HEK293 (cell line): Measurements from ENCODE around the gene SERPINE3.

ENCODE experiments used
- CTCF ChIA-PET: fragments of 350-600 bp; formaldehyde crosslinking; extraction: SDS; loops from one replicate; lab custom pipeline; 2021; ENCODE audit warnings: antibody characterized with exemption; lab: Yijun Ruan, JAX
- POLR2A ChIA-PET: fragments of 300-600 bp; formaldehyde crosslinking; extraction: SDS; loops from one replicate; lab custom pipeline; 2020; ENCODE audit warnings: antibody characterized with exemption, inconsistent platforms; lab: Yijun Ruan, JAX
- H3K27ac ChIP-seq: fragments of 200-500 bp; sonication (Bioruptor generic); 2 replicates; pipeline ENCODE4 v1.5.1; 2014; ENCODE audit warnings: low read depth, low read length, control low read depth, inconsistent platforms; ENCODE audit errors: extremely low read depth
- H3K36me3 ChIP-seq, 2 experiments: fragments of 200-500 bp in 1 of 2; sonication (Bioruptor generic) in 1 of 2; 1 replicate in 1 of 2; 2 replicates in 1 of 2; pipeline ENCODE4 v1.5.1; 2014 to 2017; ENCODE audit warnings: inconsistent platforms in 2 of 2, low read length in 2 of 2; ENCODE audit not compliant: control insufficient read depth in 2 of 2, insufficient read depth in 1 of 2
- H3K4me1 ChIP-seq: fragments of 200-500 bp; sonication (Bioruptor generic); 2 replicates; pipeline ENCODE4 v1.5.1; 2014; ENCODE audit warnings: mild to moderate bottlenecking, low read length, inconsistent platforms; ENCODE audit not compliant: control insufficient read depth, insufficient read depth
- H3K4me3 ChIP-seq: 2 replicates; pipeline ENCODE4 v1.5.1; 2011; ENCODE audit warnings: low read depth, mild to moderate bottlenecking, control low read depth, low read length, moderate library complexity
- H3K9me3 ChIP-seq: fragments of 200-500 bp; sonication (Bioruptor generic); 2 replicates; pipeline ENCODE4 v1.5.1; 2014; ENCODE audit warnings: low read depth, low read length, inconsistent platforms; ENCODE audit not compliant: control insufficient read depth, insufficient read depth
- ATF2 ChIP-seq: fragments of 450-650 bp; formaldehyde crosslinking; IDR thresholded peaks from 2 replicates; pipeline ENCODE4 v1.5.1; 2016; ENCODE audit warnings: missing biosample characterization, missing genetic modification characterization, low read depth
- BCL6B ChIP-seq: fragments of 450-650 bp; formaldehyde crosslinking; IDR thresholded peaks from 2 replicates; pipeline ENCODE4 v1.5.1; 2017; ENCODE audit warnings: missing biosample characterization, missing genetic modification characterization
- MEIS1 ChIP-seq: sonication (generic); formaldehyde crosslinking; IDR thresholded peaks from 2 replicates; pipeline ENCODE4 v1.8.1; 2022; ENCODE audit warnings: missing genetic modification reagents, mild to moderate bottlenecking, borderline replicate concordance
- PATZ1 ChIP-seq: fragments of 450-650 bp; formaldehyde crosslinking; IDR thresholded peaks from 2 replicates; pipeline ENCODE4 v1.5.1; 2016; ENCODE audit warnings: missing biosample characterization, missing genetic modification characterization
- PRDM10 ChIP-seq: fragments of 450-650 bp; formaldehyde crosslinking; IDR thresholded peaks from 2 replicates; pipeline ENCODE4 v1.5.1; 2016; ENCODE audit warnings: missing biosample characterization, missing genetic modification characterization
- SP3 ChIP-seq: fragments of 450-650 bp; formaldehyde crosslinking; IDR thresholded peaks from 2 replicates; pipeline ENCODE4 v1.5.1; 2016; ENCODE audit warnings: missing biosample characterization, missing genetic modification characterization
- YY2 ChIP-seq: fragments of 450-650 bp; formaldehyde crosslinking; IDR thresholded peaks from 2 replicates; pipeline ENCODE4 v1.5.1; 2016; ENCODE audit warnings: missing biosample characterization, missing genetic modification characterization
- ZEB2 ChIP-seq: fragments of 450-650 bp; formaldehyde crosslinking; IDR thresholded peaks from 2 replicates; pipeline ENCODE4 v1.5.1; 2016; ENCODE audit warnings: missing biosample characterization, missing genetic modification characterization
- ZNF2 ChIP-seq: fragments of 450-650 bp; formaldehyde crosslinking; IDR thresholded peaks from 2 replicates; pipeline ENCODE4 v1.5.1; 2016; ENCODE audit warnings: missing biosample characterization, missing genetic modification characterization
- ZNF292 ChIP-seq: fragments of 450-650 bp; formaldehyde crosslinking; IDR thresholded peaks from 2 replicates; pipeline ENCODE4 v1.5.1; 2016; ENCODE audit warnings: low read depth, missing biosample characterization, missing genetic modification characterization, borderline replicate concordance
- ZNF341 ChIP-seq: fragments of 450-650 bp; formaldehyde crosslinking; IDR thresholded peaks from 2 replicates; pipeline ENCODE4; 2016; ENCODE audit warnings: low read depth, missing biosample characterization, missing genetic modification characterization
- ZNF426 ChIP-seq: fragments of 450-650 bp; formaldehyde crosslinking; IDR thresholded peaks from 2 replicates; pipeline ENCODE4 v1.5.1; 2017; ENCODE audit warnings: missing biosample characterization, missing genetic modification characterization, mild to moderate bottlenecking, inconsistent platforms, moderate library complexity
- ZNF513 ChIP-seq: fragments of 450-650 bp; IDR thresholded peaks from 2 replicates; pipeline ENCODE4 v1.5.1; 2018; ENCODE audit warnings: missing biosample characterization, missing genetic modification characterization
- ZNF514 ChIP-seq: fragments of 450-650 bp; formaldehyde crosslinking; IDR thresholded peaks from 2 replicates; pipeline ENCODE4 v1.5.1; 2016; ENCODE audit warnings: missing biosample characterization, missing genetic modification characterization
- ZNF518A ChIP-seq: fragments of 450-650 bp; formaldehyde crosslinking; conservative IDR thresholded peaks from 2 replicates; pipeline ENCODE4 v1.5.1; 2016; ENCODE audit warnings: low read depth, missing biosample characterization, missing genetic modification characterization
- ZNF521 ChIP-seq: fragments of 450-650 bp; formaldehyde crosslinking; IDR thresholded peaks from 2 replicates; pipeline ENCODE4 v1.5.1; 2017; ENCODE audit warnings: missing biosample characterization, mild to moderate bottlenecking, missing genetic modification characterization
- ZNF596 ChIP-seq: fragments of 450-650 bp; IDR thresholded peaks from 2 replicates; pipeline ENCODE4 v1.5.0; 2018; ENCODE audit warnings: missing biosample characterization, mild to moderate bottlenecking, missing genetic modification characterization, moderate library complexity
- ZNF664 ChIP-seq: fragments of 450-650 bp; formaldehyde crosslinking; IDR thresholded peaks from 2 replicates; pipeline ENCODE4 v1.5.1; 2016; ENCODE audit warnings: missing biosample characterization, missing genetic modification characterization
- ZSCAN5A ChIP-seq: fragments of 450-650 bp; formaldehyde crosslinking; IDR thresholded peaks from 2 replicates; pipeline ENCODE4 v1.5.1; 2016; ENCODE audit warnings: missing biosample characterization, missing genetic modification characterization

Gene SERPINE3

GRCh38 chr13:51328488-51328887 lies 11.0 kb upstream of the SERPINE3 start (continued):
- TF ChIP-seq ATF2 (tag by site-specific recombination) (no peak), ZEB2 (tag by site-specific recombination) (no peak), ZNF292 (tag by site-specific recombination) (no peak), ZNF521 (tag by site-specific recombination) (no peak)

GRCh38 chr13:51329606-51330005 lies 9.9 kb upstream of the SERPINE3 start:
- Histone ChIP-seq H3K27ac (no peak overlapping the region), H3K36me3 (no peaks in the 10 kb centered on the region), H3K4me1 (no peaks in the 10 kb centered on the region), H3K4me3 (no peak overlapping the region), H3K9me3 (no peaks in the 10 kb centered on the region)
- CTCF ChIA-PET: interaction anchor here (0.7 kb wide), 1 partner anchor 43 kb away, joined by 4 read pairs; no protein-coding TSS in a partner anchor
- POLR2A ChIA-PET: no interaction called here
- TF ChIP-seq ZNF664 (tag by site-specific recombination): no peak
- no peak for TF ChIP-seq PRDM10 (tag by site-specific recombination)
- TF ChIP-seq MEIS1 (CRISPR knock-in tag): no peak
- no peak for TF ChIP-seq ZNF514 (tag by site-specific recombination)
- no peak for TF ChIP-seq PATZ1 (tag by site-specific recombination)
- TF ChIP-seq YY2 (tag by site-specific recombination): no peak
- no peak for TF ChIP-seq ZNF2 (tag by site-specific recombination)
- TF ChIP-seq BCL6B (tag by site-specific recombination): no peak
- TF ChIP-seq ZNF426 (tag by site-specific recombination): no peak
- no peak for TF ChIP-seq ZNF513
- no peak for TF ChIP-seq ZNF596 (tag by site-specific recombination)
- TF ChIP-seq SP3: no peak
- TF ChIP-seq ZNF518A (tag by site-specific recombination): no peak
- TF ChIP-seq ZSCAN5A (tag by site-specific recombination): no peak
- TF ChIP-seq ZNF341: no peak
